OCI-LY3 (cell line): ENCODE measurements around the gene KRT3.

Experiments
- H2AFZ ChIP-seq: fragments of 200-600, 300-600 bp; shearing (Covaris generic); 2 replicates; pipeline ENCODE4 v1.6.0; 2014; ENCODE audit warnings: antibody characterized with exemption, low read depth, low read length
- H3K27ac ChIP-seq: fragments of 200-600, 300-600 bp; sonication (generic); 2 replicates; pipeline ENCODE4 v1.5.1; 2014; ENCODE audit warnings: mild to moderate bottlenecking, low read length, moderate library complexity, mixed read lengths
- H3K27me3 ChIP-seq: fragments of 200-600, 300-600 bp; sonication (generic); 2 replicates; pipeline ENCODE4 v1.6.1; 2014; ENCODE audit warnings: low read depth, low read length, mixed read lengths
- H3K36me3 ChIP-seq: fragments of 200-600, 300-600 bp; sonication (generic); replicated peaks from 2 replicates; pipeline ENCODE3; 2014; ENCODE audit warnings: low read depth, low read length, mixed read lengths
- H3K4me1 ChIP-seq: fragments of 300-600, 200-600 bp; sonication (generic); 2 replicates; pipeline ENCODE4 v1.6.1; 2014; ENCODE audit warnings: low read length, mixed read lengths
- H3K4me2 ChIP-seq: fragments of 200-600, 300-600 bp; sonication (generic); 2 replicates; pipeline ENCODE4 v1.6.1; 2014; ENCODE audit warnings: low read length, mixed read lengths
- H3K4me3 ChIP-seq: fragments of 300-600, 200-600 bp; sonication (generic); 2 replicates; pipeline ENCODE4 v1.5.1; 2014; ENCODE audit warnings: antibody characterized with exemption, mild to moderate bottlenecking, low read length, moderate library complexity
- H3K79me2 ChIP-seq: fragments of 300-600, 200-600 bp; shearing (Covaris generic); 2 replicates; pipeline ENCODE4 v1.6.1; 2014; ENCODE audit warnings: mild to moderate bottlenecking, low read length, mixed read lengths
- H3K9ac ChIP-seq: fragments of 300-600, 200-600 bp; shearing (Covaris generic); 2 replicates; pipeline ENCODE4 v1.6.0; 2014; ENCODE audit warnings: mild to moderate bottlenecking, low read length, moderate library complexity
- H3K9me3 ChIP-seq: fragments of 200-600, 300-600 bp; shearing (Covaris generic); 2 replicates; pipeline ENCODE4 v1.6.1; 2014; ENCODE audit warnings: low read length, mixed read lengths; ENCODE audit not compliant: insufficient read depth
- H4K20me1 ChIP-seq: fragments of 200-600, 300-600 bp; sonication (generic); 2 replicates; pipeline ENCODE4 v1.6.1; 2016; ENCODE audit warnings: low read length, mixed read lengths; ENCODE audit not compliant: insufficient read depth
- CTCF ChIP-seq: fragments of 200-600, 300-600 bp; sonication (generic); IDR thresholded peaks from 2 replicates; pipeline ENCODE4 v1.5.1; 2014; ENCODE audit warnings: antibody characterized with exemption, low read length, low read depth
- EZH2phosphoT487 ChIP-seq: fragments of 200-600 bp; shearing (Covaris generic); IDR thresholded peaks from 2 replicates; pipeline ENCODE4 v1.6.1; 2018; ENCODE audit warnings: antibody characterized with exemption, mixed run types, low read depth

KRT3 gene

GRCh38 chr12:52772188-52772587 lies 23.7 kb downstream of the KRT3 start:
- H3K27me3 ChIP-seq, result peaks cover 45% of the 10 kb centered on the region
- no peaks in the 10 kb centered on the region for H3K4me1 ChIP-seq
- no peaks in the 10 kb centered on the region for H3K9me3 ChIP-seq
- no peak overlapping the region for H3K4me3 ChIP-seq
- H2AFZ ChIP-seq, result no peak overlapping the region
- no peaks in the 10 kb centered on the region for H3K79me2 ChIP-seq
- H3K9ac ChIP-seq, result no peak overlapping the region
- no peak overlapping the region for H3K27ac ChIP-seq
- H3K36me3 ChIP-seq, result no peaks in the 10 kb centered on the region
- H3K4me2 ChIP-seq, result no peak overlapping the region
- no peaks in the 10 kb centered on the region for H4K20me1 ChIP-seq
- no peak for TF ChIP-seq EZH2phosphoT487
- no peak for TF ChIP-seq CTCF

GRCh38 chr12:52771505-52771904 lies 24.4 kb downstream of the KRT3 start:
- H3K4me1 ChIP-seq, result no peaks in the 10 kb centered on the region
- H3K9ac ChIP-seq, result no peak overlapping the region
- no peaks in the 10 kb centered on the region for H3K79me2 ChIP-seq
- TF ChIP-seq EZH2phosphoT487 (no peak), CTCF (no peak)
- no peak overlapping the region for H3K4me3 ChIP-seq
- no peak overlapping the region for H2AFZ ChIP-seq
- H4K20me1 ChIP-seq, result no peaks in the 10 kb centered on the region
- H3K27ac ChIP-seq, result no peak overlapping the region
- H3K9me3 ChIP-seq, result no peaks in the 10 kb centered on the region
- H3K36me3 ChIP-seq, result no peaks in the 10 kb centered on the region
- H3K27me3 ChIP-seq, result peaks cover 45% of the 10 kb centered on the region
- H3K4me2 ChIP-seq, result no peak overlapping the region

GRCh38 chr12:52771088-52771487 lies 24.8 kb downstream of the KRT3 start:
- Histone ChIP-seq H3K9me3 (no peaks in the 10 kb centered on the region), H3K4me3 (no peak overlapping the region), H3K79me2 (no peaks in the 10 kb centered on the region), H4K20me1 (no peaks in the 10 kb centered on the region), H2AFZ (no peak overlapping the region), H3K4me1 (no peaks in the 10 kb centered on the region), H3K27ac (no peak overlapping the region), H3K27me3 (peaks cover 45% of the 10 kb centered on the region), H3K36me3 (no peaks in the 10 kb centered on the region), H3K9ac (no peak overlapping the region), H3K4me2 (no peak overlapping the region)
- TF ChIP-seq CTCF, result no peak
- TF ChIP-seq EZH2phosphoT487, result no peak

GRCh38 chr12:52769946-52770345 lies 26.0 kb downstream of the KRT3 start:
- Histone ChIP-seq H3K9ac (no peak overlapping the region), H3K4me1 (no peaks in the 10 kb centered on the region), H3K27ac (no peak overlapping the region), H3K27me3 (peaks cover 44% of the 10 kb centered on the region), H3K4me3 (no peak overlapping the region), H4K20me1 (no peaks in the 10 kb centered on the region), H3K79me2 (no peaks in the 10 kb centered on the region), H3K36me3 (no peaks in the 10 kb centered on the region), H3K4me2 (no peak overlapping the region), H2AFZ (no peak overlapping the region), H3K9me3 (no peaks in the 10 kb centered on the region)
- TF ChIP-seq EZH2phosphoT487 (no peak), CTCF (no peak)
